ENCODE results near the gene DRC3.

- TF ChIP-seq CTCF (IDR thresholded peaks at IDR 0.05) (no peak), ZFX (IDR thresholded peaks at IDR 0.05; ENCODE audit: borderline replicate concordance) (no peak)
These were observed 6.1 kb downstream of the DRC3 start for GRCh38 chr17:17978481-17979424.
